Mesenchymal stem cell (in vitro differentiated cells and primary cell): ENCODE data around the gene PITPNM3.

Experiments used
- DNase-seq: peaks from one replicate; pipeline ENCODE4 v3.0.0-alpha.2; 2013
- H2AFZ ChIP-seq: one replicate; pipeline ENCODE4 v1.6.1; 2013; ENCODE audit warnings: low read depth, mild to moderate bottlenecking, control low read depth, inconsistent platforms, low read length, moderate library complexity
- H2AK5ac ChIP-seq: 2 replicates; pipeline ENCODE4 v1.6.1; 2013; ENCODE audit warnings: low read length, moderate library complexity, mild to moderate bottlenecking, inconsistent platforms; ENCODE audit not compliant: severe bottlenecking
- H2BK120ac ChIP-seq: one replicate; pipeline ENCODE4 v1.6.1; 2013; ENCODE audit warnings: low read depth, mild to moderate bottlenecking, inconsistent platforms, low read length, moderate library complexity
- H2BK12ac ChIP-seq, 2 experiments: one replicate each; pipeline ENCODE4 v1.6.1; 2013; ENCODE audit warnings: inconsistent platforms in 2 of 2, low read length in 2 of 2, mild to moderate bottlenecking in 2 of 2, moderate library complexity in 2 of 2, control low read depth in 1 of 2
- H2BK15ac ChIP-seq: one replicate; pipeline ENCODE4 v1.6.1; 2013; ENCODE audit warnings: mild to moderate bottlenecking, low read depth, inconsistent platforms; ENCODE audit not compliant: poor library complexity, severe bottlenecking
- H2BK5ac ChIP-seq: 2 replicates; pipeline ENCODE4 v1.6.1; 2013; ENCODE audit warnings: low read depth, mild to moderate bottlenecking, low read length, control low read depth, inconsistent platforms; ENCODE audit not compliant: poor library complexity, severe bottlenecking
- H3K14ac ChIP-seq, 2 experiments: one replicate each; pipeline ENCODE4 v1.6.1; 2013; ENCODE audit warnings: inconsistent platforms in 2 of 2, low read length in 2 of 2, control low read depth in 1 of 2, mild to moderate bottlenecking in 1 of 2, moderate library complexity in 1 of 2
- H3K18ac ChIP-seq, 2 experiments: one replicate each; pipeline ENCODE4 v1.6.1; 2013; ENCODE audit warnings: inconsistent platforms in 2 of 2, low read length in 2 of 2, control low read depth in 1 of 2, low read depth in 1 of 2, mild to moderate bottlenecking in 1 of 2
- H3K23ac ChIP-seq, 2 experiments: one replicate each; pipeline ENCODE4 v1.6.1; 2013; ENCODE audit warnings: inconsistent platforms in 2 of 2, low read length in 2 of 2, mild to moderate bottlenecking in 2 of 2, moderate library complexity in 2 of 2, control low read depth in 1 of 2
- H3K27ac ChIP-seq: 2 replicates; pipeline ENCODE4 v1.5.1; 2013; ENCODE audit warnings: mild to moderate bottlenecking, moderate library complexity, low read length, control low read depth, inconsistent platforms; ENCODE audit not compliant: poor library complexity, severe bottlenecking
- H3K27me3 ChIP-seq, 2 experiments: 2 replicates each; pipeline versions ENCODE4 v1.6.1 to v1.7.0; 2013; ENCODE audit warnings: low read length in 2 of 2, mild to moderate bottlenecking in 2 of 2, moderate library complexity in 2 of 2, control low read depth in 1 of 2, inconsistent platforms in 1 of 2; ENCODE audit not compliant: control insufficient read depth in 1 of 2, insufficient read depth in 1 of 2
- H3K36me3 ChIP-seq, 2 experiments: 2 replicates each; pipeline versions ENCODE4 v1.6.1 to v1.7.0; 2013; ENCODE audit warnings: low read length in 2 of 2, control low read depth in 1 of 2, inconsistent platforms in 1 of 2, low read depth in 1 of 2, mild to moderate bottlenecking in 1 of 2; ENCODE audit not compliant: insufficient read depth in 2 of 2, control insufficient read depth in 1 of 2
- H3K4ac ChIP-seq, 2 experiments: one replicate each; pipeline ENCODE4 v1.6.1; 2013; ENCODE audit warnings: inconsistent platforms in 2 of 2, low read length in 2 of 2, mild to moderate bottlenecking in 2 of 2, moderate library complexity in 2 of 2, control low read depth in 1 of 2, low read depth in 1 of 2
- H3K4me1 ChIP-seq: 2 replicates; pipeline ENCODE4 v1.6.1; 2013; ENCODE audit warnings: low read depth, low read length, control low read depth; ENCODE audit not compliant: control insufficient read depth, insufficient read depth
- H3K4me2 ChIP-seq: 2 replicates; pipeline ENCODE4 v1.6.1; 2013; ENCODE audit warnings: low read length, mild to moderate bottlenecking, inconsistent platforms; ENCODE audit not compliant: poor library complexity, severe bottlenecking
- H3K4me3 ChIP-seq, 2 experiments: 2 replicates each; pipeline versions ENCODE4 v1.5.1 to v1.7.0; 2013; ENCODE audit warnings: low read length in 2 of 2, mild to moderate bottlenecking in 2 of 2, control low read depth in 1 of 2, low read depth in 1 of 2; ENCODE audit not compliant: insufficient read depth in 1 of 2
- H3K79me1 ChIP-seq: replicated peaks from 2 replicates; pipeline ENCODE4 v1.6.1; 2013; ENCODE audit warnings: mild to moderate bottlenecking, control low read depth, low read length, inconsistent platforms; ENCODE audit not compliant: poor library complexity, severe bottlenecking
- H3K9ac ChIP-seq: 2 replicates; pipeline ENCODE4 v1.7.0; 2013; ENCODE audit warnings: mild to moderate bottlenecking, low read length, moderate library complexity
- H3K9me3 ChIP-seq: 2 replicates; pipeline ENCODE4 v1.7.0; 2013; ENCODE audit warnings: mild to moderate bottlenecking, low read length; ENCODE audit not compliant: control insufficient read depth
- H4K8ac ChIP-seq: one replicate; pipeline ENCODE4 v1.6.1; 2013; ENCODE audit warnings: inconsistent platforms, mild to moderate bottlenecking, low read length, moderate library complexity
- H4K91ac ChIP-seq: one replicate; pipeline ENCODE4 v1.6.1; 2013; ENCODE audit warnings: mild to moderate bottlenecking, low read length, inconsistent platforms
- WGBS: methylation state at CpG from one replicate; pipeline ENCODE4 v1.1.7; 2013; ENCODE audit warnings: mixed read lengths; 5-methylcytosine and 5-hydroxymethylcytosine counted together

PITPNM3 gene

GRCh38 chr17:6547336-6547735 is 9.0 kb downstream of the PITPNM3 start:
- Histone ChIP-seq H3K23ac (no peak overlapping the region), H3K27me3 (peaks cover 29 to 41% of the 10 kb centered on the region in 2 experiments), H2AK5ac (no peak overlapping the region), H3K14ac (no peak overlapping the region), H4K8ac (no peak overlapping the region), H3K36me3 (no peaks in the 10 kb centered on the region), H3K4me2 (no peak overlapping the region), H2BK15ac (no peak overlapping the region), H3K9ac (no peak overlapping the region), H3K9me3 (no peaks in the 10 kb centered on the region), H2BK12ac (no peak overlapping the region), H3K18ac (no peak overlapping the region), H3K4me1 (peaks cover 2% of the 10 kb centered on the region), H2BK5ac (no peak overlapping the region), H3K79me1 (no peaks in the 10 kb centered on the region), H2BK120ac (no peak overlapping the region), H3K27ac (no peak overlapping the region), H2AFZ (no peak overlapping the region), H4K91ac (no peak overlapping the region), H3K4me3 (no peak overlapping the region), H3K4ac (no peak overlapping the region)
- WGBS, result 77% methylated on average over 6 of the region's 6 CpGs
- no peak for DNase-seq

- Histone ChIP-seq H3K9ac (no peak overlapping the region), H4K91ac (no peak overlapping the region), H3K27me3 (peaks cover 34 to 52% of the 10 kb centered on the region in 2 experiments), H3K14ac (no peak overlapping the region), H3K4ac (no peak overlapping the region), H3K4me3 (no peak overlapping the region), H3K36me3 (no peaks in the 10 kb centered on the region), H2BK12ac (no peak overlapping the region), H3K9me3 (no peaks in the 10 kb centered on the region), H3K27ac (no peak overlapping the region), H3K18ac (no peak overlapping the region), H2BK15ac (no peak overlapping the region), H2AFZ (no peak overlapping the region), H3K4me1 (peaks cover 2% of the 10 kb centered on the region), H3K79me1 (no peaks in the 10 kb centered on the region), H3K4me2 (no peak overlapping the region), H4K8ac (no peak overlapping the region), H2BK120ac (no peak overlapping the region), H2BK5ac (no peak overlapping the region), H2AK5ac (no peak overlapping the region), H3K23ac (no peak overlapping the region)
- peak; percentile 7 for DNase-seq
- WGBS, result 87% methylated on average over 10 of the region's 10 CpGs
Measured at GRCh38 chr17:6546069-6546718, 10.2 kb downstream of the PITPNM3 start.

GRCh38 chr17:6545291-6545690 is 11.1 kb downstream of the PITPNM3 start:
- Histone ChIP-seq H3K4me1 (peaks cover 2% of the 10 kb centered on the region), H2AK5ac (no peak overlapping the region), H2BK12ac (no peak overlapping the region), H2BK15ac (no peak overlapping the region), H4K91ac (no peak overlapping the region), H3K23ac (no peak overlapping the region), H3K9me3 (no peaks in the 10 kb centered on the region), H3K27me3 (peaks cover 33 to 51% of the 10 kb centered on the region in 2 experiments), H3K36me3 (no peaks in the 10 kb centered on the region), H2BK5ac (no peak overlapping the region), H3K27ac (no peak overlapping the region), H3K4me2 (no peak overlapping the region), H2AFZ (no peak overlapping the region), H3K9ac (no peak overlapping the region), H3K14ac (no peak overlapping the region), H3K18ac (no peak overlapping the region), H3K79me1 (no peaks in the 10 kb centered on the region), H4K8ac (no peak overlapping the region), H3K4ac (no peak overlapping the region), H2BK120ac (no peak overlapping the region), H3K4me3 (no peak overlapping the region)
- 63% methylated on average over 8 of the region's 8 CpGs for WGBS
- no peak for DNase-seq

- H3K14ac ChIP-seq, result no peak overlapping the region
Measured at GRCh38 chr17:6544011-6544370, 12.4 kb downstream of the PITPNM3 start.

More at GRCh38 chr17:6544011-6544370, 12.4 kb downstream of the PITPNM3 start:
- Histone ChIP-seq H3K27ac (no peak overlapping the region), H3K79me1 (no peaks in the 10 kb centered on the region), H3K4me3 (no peak overlapping the region), H3K4me2 (no peak overlapping the region), H2BK12ac (no peak overlapping the region), H3K27me3 (peaks cover 32 to 59% of the 10 kb centered on the region in 2 experiments), H2AFZ (no peak overlapping the region), H3K23ac (no peak overlapping the region), H2BK5ac (no peak overlapping the region), H2AK5ac (no peak overlapping the region), H2BK15ac (no peak overlapping the region), H3K4me1 (peaks cover 2% of the 10 kb centered on the region), H3K36me3 (no peaks in the 10 kb centered on the region), H3K18ac (no peak overlapping the region), H3K4ac (no peak overlapping the region), H3K9me3 (peaks cover 9% of the 10 kb centered on the region), H4K91ac (no peak overlapping the region), H2BK120ac (no peak overlapping the region), H3K9ac (no peak overlapping the region), H4K8ac (no peak overlapping the region)
- no peak for DNase-seq
- 90% methylated on average over 5 of the region's 5 CpGs for WGBS
